Stimulated activated CD4-positive, alpha-beta T cell treated with anti-CD3 and anti-CD28 coated beads, Interleukin-1b, Interleukin-23, amount 100 ng/mL, for 1 hour (primary cell): Measurements from ENCODE around the gene RRM1.
"Not testable (repeated sequence)": the region's sequence is repeated elsewhere in the genome, so short reads cannot be mapped to it uniquely, and the experiment has no call there.

ENCODE experiments used
- DNase-seq, 2 donors: peaks; one replicate each; pipeline ENCODE4 v3.0.0-alpha.2; 2020; ENCODE audit warnings: low read depth in 2 of 2

Gene RRM1

GRCh38 chr11:4138497-4138896, 43.9 kb downstream of the RRM1 start:
- DNase-seq, result no peak

GRCh38 chr11:4140067-4140636, 45.6 kb downstream of the RRM1 start:
- no peak for DNase-seq

- no peak for DNase-seq
These were observed 51.6 kb downstream of the RRM1 start for GRCh38 chr11:4146070-4146771.

GRCh38 chr11:4146772-4147098, 52.1 kb downstream of the RRM1 start:
- DNase-seq, result no peak

GRCh38 chr11:4154503-4154902, 59.9 kb downstream of the RRM1 start:
- no peak for DNase-seq

GRCh38 chr11:4156571-4156970, 62.0 kb downstream of the RRM1 start:
- DNase-seq, result no peak

GRCh38 chr11:4158818-4159217, 64.2 kb downstream of the RRM1 start:
- DNase-seq, result not testable (repeated sequence)

GRCh38 chr11:4161305-4161704, 66.7 kb downstream of the RRM1 start:
- DNase-seq, result no peak

- DNase-seq, result no peak
These were observed 70.4 kb downstream of the RRM1 start for GRCh38 chr11:4164884-4165590.

GRCh38 chr11:4167292-4167691, 72.7 kb downstream of the RRM1 start:
- no peak for DNase-seq

- DNase-seq, result no peak
These were observed 73.2 kb downstream of the RRM1 start for GRCh38 chr11:4167758-4168157.

GRCh38 chr11:4175620-4176350, 81.2 kb downstream of the RRM1 start:
- not testable (repeated sequence) for DNase-seq

GRCh38 chr11:4178813-4179662, 84.4 kb downstream of the RRM1 start:
- no peak for DNase-seq

GRCh38 chr11:4180441-4181183, 86.0 kb downstream of the RRM1 start:
- DNase-seq, result no peak

- DNase-seq, result no peak
These were observed 87.5 kb downstream of the RRM1 start for GRCh38 chr11:4181782-4182721.

GRCh38 chr11:4183410-4184057, 88.9 kb downstream of the RRM1 start:
- DNase-seq, result no peak

GRCh38 chr11:4184163-4184916, 89.7 kb downstream of the RRM1 start:
- no peak for DNase-seq

GRCh38 chr11:4185561-4185960, 91.0 kb downstream of the RRM1 start:
- no peak for DNase-seq
